PC-9 (cell line): ENCODE results near the gene FADS3. TPM values are rescaled to one million over a fixed set of nuclear protein-coding genes. Genes with fewer than 3 reads are reported as not detected.

Source experiments
- BruUV-seq: library from RNA; stranded (reverse); fragments of 400-500 nt; replicated peaks from 2 replicates; lab custom pipeline; 2021; lab: Mats Ljungman, UMichigan
- CTCF ChIA-PET: fragments of 300-600 bp; sonication (Branson Sonifier 250); formaldehyde crosslinking; loops from one replicate; lab custom pipeline; 2022; ENCODE audit warnings: antibody characterized with exemption; lab: Charles Lee
- POLR2A ChIA-PET: fragments of 300-600 bp; sonication (Branson Sonifier 250); formaldehyde crosslinking; loops from one replicate; lab custom pipeline; 2022; ENCODE audit warnings: antibody characterized with exemption; ENCODE audit not compliant: unreplicated experiment; lab: Charles Lee
- DNase-seq, 2 experiments: peaks; one replicate each; pipeline versions ENCODE4 v3.0.0 to v3.0.0-alpha.2; 2015 to 2022; ENCODE audit warnings: mixed read lengths in 1 of 2
- H2AFZ ChIP-seq: fragments of 200-600 bp; sonication (generic); 2 replicates; pipeline ENCODE4 v1.8.1; 2017; ENCODE audit warnings: antibody characterized with exemption
- H3F3A ChIP-seq: fragments of 200-600 bp; sonication (generic); 2 replicates; pipeline ENCODE4 v1.8.1; 2017; ENCODE audit warnings: antibody characterized with exemption, mild to moderate bottlenecking, low read depth; ENCODE audit not compliant: insufficient read depth
- H3K27ac ChIP-seq: fragments of 200-600 bp; sonication (generic); 2 replicates; pipeline ENCODE4 v1.6.1; 2016; ENCODE audit warnings: mixed run types
- H3K27me3 ChIP-seq: fragments of 200-600 bp; sonication (generic); 2 replicates; pipeline ENCODE4 v1.6.1; 2016; ENCODE audit warnings: low read depth, mixed run types; ENCODE audit not compliant: insufficient read depth
- H3K36me3 ChIP-seq: fragments of 200-600 bp; sonication (generic); 2 replicates; pipeline ENCODE4 v1.6.1; 2016; ENCODE audit warnings: low read depth, mixed run types
- H3K4me1 ChIP-seq: fragments of 200-600 bp; sonication (generic); replicated peaks from 2 replicates; pipeline ENCODE4 v1.6.1; 2016; ENCODE audit warnings: mixed run types; ENCODE audit not compliant: insufficient read depth
- H3K4me2 ChIP-seq: fragments of 200-600 bp; sonication (generic); 2 replicates; pipeline ENCODE4 v1.6.1; 2017; ENCODE audit warnings: mixed run types
- H3K4me3 ChIP-seq: fragments of 200-600 bp; sonication (generic); 2 replicates; pipeline ENCODE4 v1.6.1; 2016; ENCODE audit warnings: mixed run types
- H3K79me2 ChIP-seq: fragments of 200-600 bp; sonication (generic); 2 replicates; pipeline ENCODE4 v1.6.1; 2017; ENCODE audit warnings: low read depth, mixed run types
- H3K9me2 ChIP-seq: fragments of 200-600 bp; sonication (generic); 2 replicates; pipeline ENCODE4 v1.8.1; 2017; ENCODE audit warnings: mild to moderate bottlenecking; ENCODE audit not compliant: insufficient read depth
- H3K9me3 ChIP-seq: fragments of 200-600 bp; sonication (generic); 2 replicates; pipeline ENCODE4 v1.8.1; 2016; ENCODE audit warnings: low read depth; ENCODE audit not compliant: insufficient read depth
- H4K20me1 ChIP-seq: fragments of 200-600 bp; sonication (generic); 2 replicates; pipeline ENCODE4 v1.8.1; 2017; ENCODE audit not compliant: insufficient read depth
- EZH2 ChIP-seq: fragments of 200-600 bp; sonication (generic); IDR thresholded peaks from 2 replicates; pipeline ENCODE4 v1.8.0; 2017; ENCODE audit warnings: antibody characterized with exemption, low read depth
- intact Hi-C: fragments of 100-400 bp; cut with micrococcal nuclease; formaldehyde crosslinking; loops from one replicate; pipeline ENCODE4 v1.10.0; 2022; ENCODE audit not compliant: unreplicated experiment
- total RNA-seq: library from RNA; stranded (reverse); gene quantifications from 2 replicates; pipeline ENCODE4 v1.2.3, GENCODE V29; 2021
- TF ChIP-seq, protein P1 (sequence below): fragments of 200-600 bp; sonication (generic); conservative IDR thresholded peaks from 2 replicates; pipeline ENCODE4 v1.6.1; 2017; ENCODE audit warnings: mixed run types, antibody characterized with exemption, mild to moderate bottlenecking, moderate library complexity

FADS3 gene
- total RNA-seq, 1 experiment from 2014 or later: 75.5 TPM

- CTCF ChIA-PET: no interaction called here
- Histone ChIP-seq H3K4me1 (0 out of 2 replicates have a peak, but pooled peaks cover 5% of the 10 kb centered on the region), H3K4me2 (no peak overlapping the region), H3K9me3 (no peaks in the 10 kb centered on the region), H3K4me3 (no peak overlapping the region), H2AFZ (no peak overlapping the region), H3F3A (no peaks in the 10 kb centered on the region), H4K20me1 (no peaks in the 10 kb centered on the region), H3K79me2 (no peaks in the 10 kb centered on the region), H3K9me2 (no peaks in the 10 kb centered on the region), H3K36me3 (no peaks in the 10 kb centered on the region), H3K27me3 (no peaks in the 10 kb centered on the region), H3K27ac (no peak overlapping the region)
- BruUV-seq: no TSS peak
- no peak for DNase-seq
- POLR2A ChIA-PET: no interaction called here
- TF ChIP-seq, protein P1, sequence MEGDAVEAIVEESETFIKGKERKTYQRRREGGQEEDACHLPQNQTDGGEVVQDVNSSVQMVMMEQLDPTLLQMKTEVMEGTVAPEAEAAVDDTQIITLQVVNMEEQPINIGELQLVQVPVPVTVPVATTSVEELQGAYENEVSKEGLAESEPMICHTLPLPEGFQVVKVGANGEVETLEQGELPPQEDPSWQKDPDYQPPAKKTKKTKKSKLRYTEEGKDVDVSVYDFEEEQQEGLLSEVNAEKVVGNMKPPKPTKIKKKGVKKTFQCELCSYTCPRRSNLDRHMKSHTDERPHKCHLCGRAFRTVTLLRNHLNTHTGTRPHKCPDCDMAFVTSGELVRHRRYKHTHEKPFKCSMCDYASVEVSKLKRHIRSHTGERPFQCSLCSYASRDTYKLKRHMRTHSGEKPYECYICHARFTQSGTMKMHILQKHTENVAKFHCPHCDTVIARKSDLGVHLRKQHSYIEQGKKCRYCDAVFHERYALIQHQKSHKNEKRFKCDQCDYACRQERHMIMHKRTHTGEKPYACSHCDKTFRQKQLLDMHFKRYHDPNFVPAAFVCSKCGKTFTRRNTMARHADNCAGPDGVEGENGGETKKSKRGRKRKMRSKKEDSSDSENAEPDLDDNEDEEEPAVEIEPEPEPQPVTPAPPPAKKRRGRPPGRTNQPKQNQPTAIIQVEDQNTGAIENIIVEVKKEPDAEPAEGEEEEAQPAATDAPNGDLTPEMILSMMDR: no peak
- no peak for TF ChIP-seq EZH2
- intact Hi-C loops: no loop called here
Measured at GRCh38 chr11:61838501-61838900, 52.8 kb downstream of the FADS3 start.

- no peak overlapping the region for H2AFZ ChIP-seq
- H3K9me3 ChIP-seq: no peaks in the 10 kb centered on the region
- no peak overlapping the region for H3K27ac ChIP-seq
- H3K4me1 ChIP-seq: 0 out of 2 replicates have a peak, but pooled peaks cover 5% of the 10 kb centered on the region
- H3F3A ChIP-seq: no peaks in the 10 kb centered on the region
- DNase-seq: no peak
- no peaks in the 10 kb centered on the region for H4K20me1 ChIP-seq
- H3K4me2 ChIP-seq: no peak overlapping the region
- ChIA-PET POLR2A (no interaction called here), CTCF (no interaction called here)
- H3K27me3 ChIP-seq: no peaks in the 10 kb centered on the region
- H3K9me2 ChIP-seq: no peaks in the 10 kb centered on the region
- no peak for TF ChIP-seq EZH2
- TF ChIP-seq, protein P1: no peak
- no peak overlapping the region for H3K4me3 ChIP-seq
- H3K36me3 ChIP-seq: no peaks in the 10 kb centered on the region
- no peaks in the 10 kb centered on the region for H3K79me2 ChIP-seq
- no TSS peak for BruUV-seq
- intact Hi-C loops: no loop called here
Measured at GRCh38 chr11:61837411-61838005, 53.8 kb downstream of the FADS3 start.

DNA sequence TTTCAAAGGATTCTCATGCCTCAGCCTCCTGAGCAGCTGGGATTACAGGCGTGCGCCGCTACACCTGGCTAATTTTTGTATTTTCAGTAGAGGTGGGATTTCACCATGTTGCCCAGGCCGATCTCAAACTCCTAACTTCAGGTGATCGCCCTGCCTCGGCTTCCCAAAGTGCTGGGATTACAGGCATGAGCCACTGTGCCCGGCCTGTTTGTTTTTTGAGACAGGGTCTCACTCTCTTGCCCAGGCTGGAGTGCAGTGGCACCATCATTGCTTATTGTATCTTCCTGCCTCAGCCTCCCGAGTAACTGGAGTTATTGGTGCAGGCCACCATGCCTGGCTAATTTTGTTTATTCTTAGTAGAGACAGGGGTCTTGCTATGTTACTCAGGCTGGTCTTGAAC lies 55.2 kb downstream of the FADS3 start:
- no TSS peak for BruUV-seq
- H4K20me1 ChIP-seq: no peaks in the 10 kb centered on the region
- intact Hi-C loops: no loop called here
- no peak overlapping the region for H2AFZ ChIP-seq
- H3K4me2 ChIP-seq: no peak overlapping the region
- no peaks in the 10 kb centered on the region for H3K9me2 ChIP-seq
- no peaks in the 10 kb centered on the region for H3K27me3 ChIP-seq
- DNase-seq: no peak
- 0 out of 2 replicates have a peak, but pooled peaks cover 5% of the 10 kb centered on the region for H3K4me1 ChIP-seq
- H3K27ac ChIP-seq: no peak overlapping the region
- ChIA-PET CTCF (interaction anchor here (0.7 kb wide), 1 partner anchor 31 kb away, joined by 3 read pairs; no protein-coding TSS in a partner anchor), POLR2A (no interaction called here)
- no peaks in the 10 kb centered on the region for H3K36me3 ChIP-seq
- H3K4me3 ChIP-seq: no peak overlapping the region
- no peaks in the 10 kb centered on the region for H3K79me2 ChIP-seq
- no peaks in the 10 kb centered on the region for H3K9me3 ChIP-seq
- H3F3A ChIP-seq: no peaks in the 10 kb centered on the region
- TF ChIP-seq, protein P1: no peak
- TF ChIP-seq EZH2: no peak
